NCI-H526 treated with DMSO at 0.1 percent for 48 hours (cell line): ENCODE measurements around the gene ITPKC.
A peak's percentile ranks its signal among the peaks of the same experiment; 100 is the strongest.
"Not testable (repeated sequence)": the region's sequence is repeated elsewhere in the genome, so short reads cannot be mapped to it uniquely, and the experiment has no call there.

Experiments used
- DNase-seq: peaks from one replicate; lab custom pipeline; 2025; lab: John Stamatoyannopoulos, UW

Gene ITPKC

GRCh38 chr19:40717325-40717879 lies 490 bp downstream of the ITPKC start:
- DNase-seq = no peak

- DNase-seq = peak; percentile 22
Observed at GRCh38 chr19:40717880-40718773, 1.2 kb downstream of the ITPKC start.

GRCh38 chr19:40718774-40719391 lies 2.0 kb downstream of the ITPKC start:
- DNase-seq = peak; percentile 34

GRCh38 chr19:40719414-40719894 lies 2.5 kb downstream of the ITPKC start:
- no peak for DNase-seq

- DNase-seq = no peak
Observed at GRCh38 chr19:40721140-40721486, 4.2 kb downstream of the ITPKC start.

GRCh38 chr19:40721936-40722661 lies 5.2 kb downstream of the ITPKC start:
- DNase-seq = no peak

GRCh38 chr19:40723661-40724254 lies 6.8 kb downstream of the ITPKC start:
- DNase-seq = no peak

- DNase-seq = no peak
Observed at GRCh38 chr19:40724315-40724714, 7.4 kb downstream of the ITPKC start.

- DNase-seq = no peak
Observed at GRCh38 chr19:40724855-40725254, 7.9 kb downstream of the ITPKC start.

- DNase-seq = no peak
Observed at GRCh38 chr19:40726279-40726678, 9.4 kb downstream of the ITPKC start.

- DNase-seq = not testable (repeated sequence)
Observed at GRCh38 chr19:40730065-40730464, 13.2 kb downstream of the ITPKC start.

GRCh38 chr19:40732304-40732703 lies 15.4 kb downstream of the ITPKC start:
- not testable (repeated sequence) for DNase-seq

GRCh38 chr19:40733149-40733548 lies 16.2 kb downstream of the ITPKC start:
- no peak for DNase-seq

- no peak for DNase-seq
Observed at GRCh38 chr19:40735013-40735771, 18.3 kb downstream of the ITPKC start.

- DNase-seq = no peak
Observed at GRCh38 chr19:40736661-40737060, 19.7 kb downstream of the ITPKC start.

- DNase-seq = no peak
Observed at GRCh38 chr19:40737102-40737644, 20.3 kb downstream of the ITPKC start.

- DNase-seq = no peak
Observed at GRCh38 chr19:40739030-40739839, 22.3 kb downstream of the ITPKC start.

GRCh38 chr19:40739871-40740703 lies 23.2 kb downstream of the ITPKC start:
- no peak for DNase-seq

- no peak for DNase-seq
Observed at GRCh38 chr19:40740747-40741146, 23.8 kb downstream of the ITPKC start.
